Measurements from ENCODE around the gene SH3D19.

Gene SH3D19

DNA sequence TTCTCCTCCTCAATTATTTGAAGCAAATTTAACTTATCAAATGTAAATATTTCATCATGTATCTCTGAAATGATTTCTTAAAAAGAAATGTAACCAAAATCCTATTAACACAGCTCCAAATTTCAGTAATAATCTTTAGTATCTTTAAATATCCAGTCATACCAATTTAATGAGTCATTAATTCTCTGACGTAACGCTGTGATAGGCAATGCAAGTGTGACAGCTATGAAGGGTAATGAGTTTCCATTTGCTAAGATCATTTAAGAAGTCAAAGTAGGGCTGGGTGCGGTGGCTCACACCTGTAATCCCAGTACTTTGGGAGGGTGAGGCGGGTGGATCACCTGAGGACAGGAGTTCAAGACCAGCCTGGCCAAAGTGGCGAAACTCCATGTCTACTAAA lies 210.4 kb downstream of the SH3D19 start:
- Histone ChIP-seq H2AFZ (ENCODE audit: low read depth) (no peak overlapping the region), H3K27ac (no peak overlapping the region), H3K4me1 (ENCODE audit: low read depth, poor library complexity, severe bottlenecking) (no peaks in the 10 kb centered on the region), H3K36me3 (ENCODE audit: insufficient read depth) (no peaks in the 10 kb centered on the region), H3K4me3 (IDR thresholded peaks at IDR 0.05; ENCODE audit: insufficient read depth, low read depth, low read length) (no peak overlapping the region), H3K9ac (no peak overlapping the region), H4K20me1 (ENCODE audit: insufficient read depth) (no peaks in the 10 kb centered on the region), H3K4me2 (no peak overlapping the region), H3K79me2 (ENCODE audit: insufficient read depth, low read depth) (no peaks in the 10 kb centered on the region), H3K27me3 (ENCODE audit: insufficient read depth, low read depth) (no peaks in the 10 kb centered on the region)
- TF ChIP-seq, protein P1, sequence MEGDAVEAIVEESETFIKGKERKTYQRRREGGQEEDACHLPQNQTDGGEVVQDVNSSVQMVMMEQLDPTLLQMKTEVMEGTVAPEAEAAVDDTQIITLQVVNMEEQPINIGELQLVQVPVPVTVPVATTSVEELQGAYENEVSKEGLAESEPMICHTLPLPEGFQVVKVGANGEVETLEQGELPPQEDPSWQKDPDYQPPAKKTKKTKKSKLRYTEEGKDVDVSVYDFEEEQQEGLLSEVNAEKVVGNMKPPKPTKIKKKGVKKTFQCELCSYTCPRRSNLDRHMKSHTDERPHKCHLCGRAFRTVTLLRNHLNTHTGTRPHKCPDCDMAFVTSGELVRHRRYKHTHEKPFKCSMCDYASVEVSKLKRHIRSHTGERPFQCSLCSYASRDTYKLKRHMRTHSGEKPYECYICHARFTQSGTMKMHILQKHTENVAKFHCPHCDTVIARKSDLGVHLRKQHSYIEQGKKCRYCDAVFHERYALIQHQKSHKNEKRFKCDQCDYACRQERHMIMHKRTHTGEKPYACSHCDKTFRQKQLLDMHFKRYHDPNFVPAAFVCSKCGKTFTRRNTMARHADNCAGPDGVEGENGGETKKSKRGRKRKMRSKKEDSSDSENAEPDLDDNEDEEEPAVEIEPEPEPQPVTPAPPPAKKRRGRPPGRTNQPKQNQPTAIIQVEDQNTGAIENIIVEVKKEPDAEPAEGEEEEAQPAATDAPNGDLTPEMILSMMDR (conservative IDR thresholded peaks at IDR 0.05; ENCODE audit: low read depth, low read length) = no peak

DNA sequence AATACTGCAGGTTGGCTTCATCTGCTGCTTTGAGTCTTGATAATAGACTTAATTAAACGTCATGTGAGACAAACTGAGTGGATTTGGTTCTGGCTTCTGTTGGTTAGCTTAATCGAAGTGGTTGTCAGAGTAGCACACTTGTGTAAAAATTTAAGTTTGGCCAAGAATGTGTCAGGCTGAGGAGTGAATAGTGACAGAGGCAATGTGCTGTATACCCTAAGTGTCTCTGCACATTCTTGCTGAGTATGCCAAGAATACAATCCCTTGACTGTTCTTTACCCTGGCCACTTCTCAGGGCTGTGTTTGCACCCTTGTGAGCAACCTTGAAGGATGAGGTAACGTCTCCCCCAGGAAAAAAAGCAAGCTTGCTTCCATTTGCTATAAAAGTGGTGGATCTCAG lies 211.1 kb downstream of the SH3D19 start:
- Histone ChIP-seq H4K20me1 (ENCODE audit: insufficient read depth) (no peaks in the 10 kb centered on the region), H3K27me3 (ENCODE audit: insufficient read depth, low read depth) (no peaks in the 10 kb centered on the region), H3K4me1 (ENCODE audit: low read depth, poor library complexity, severe bottlenecking) (no peaks in the 10 kb centered on the region), H3K36me3 (ENCODE audit: insufficient read depth) (no peaks in the 10 kb centered on the region), H3K4me3 (IDR thresholded peaks at IDR 0.05; ENCODE audit: insufficient read depth, low read depth, low read length) (no peak overlapping the region), H3K9ac (no peak overlapping the region), H3K27ac (no peak overlapping the region), H3K79me2 (ENCODE audit: insufficient read depth, low read depth) (no peaks in the 10 kb centered on the region), H3K4me2 (no peak overlapping the region), H2AFZ (ENCODE audit: low read depth) (no peak overlapping the region)
- TF ChIP-seq, protein P1 (conservative IDR thresholded peaks at IDR 0.05; ENCODE audit: low read depth, low read length) = no peak

DNA sequence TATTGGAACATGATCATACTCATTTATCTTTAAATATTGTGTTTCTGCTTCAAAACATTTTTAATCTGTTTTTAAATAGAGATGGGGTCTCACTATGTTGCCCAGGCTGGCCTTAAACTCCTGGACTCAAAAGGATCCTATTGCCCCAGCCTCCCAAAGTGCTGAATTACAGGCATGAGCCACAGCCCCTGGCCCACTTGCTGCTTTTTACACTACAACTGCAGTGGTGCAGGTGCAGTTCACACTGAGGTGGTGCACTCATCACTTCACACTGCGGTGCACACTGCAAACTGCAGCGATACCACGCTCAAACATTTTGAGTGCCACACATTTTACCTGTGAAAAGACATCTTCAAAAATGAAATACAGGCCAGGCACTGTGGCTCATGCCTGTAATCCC lies 215.2 kb downstream of the SH3D19 start:
- H3K4me3 ChIP-seq (IDR thresholded peaks at IDR 0.05; ENCODE audit: insufficient read depth, low read depth, low read length) = no peak overlapping the region
- no peaks in the 10 kb centered on the region for H4K20me1 ChIP-seq (ENCODE audit: insufficient read depth)
- H3K9ac ChIP-seq = no peak overlapping the region
- H3K36me3 ChIP-seq (ENCODE audit: insufficient read depth) = peaks cover 12% of the 10 kb centered on the region; the same call in 1 of the 2 replicates
- H3K4me1 ChIP-seq (ENCODE audit: low read depth, poor library complexity, severe bottlenecking) = no peaks in the 10 kb centered on the region
- TF ChIP-seq, protein P1 (conservative IDR thresholded peaks at IDR 0.05; ENCODE audit: low read depth, low read length) = no peak
- H3K27ac ChIP-seq = no peak overlapping the region
- H3K27me3 ChIP-seq (ENCODE audit: insufficient read depth, low read depth) = no peaks in the 10 kb centered on the region
- no peaks in the 10 kb centered on the region for H3K79me2 ChIP-seq (ENCODE audit: insufficient read depth, low read depth)
- H3K4me2 ChIP-seq = no peak overlapping the region
- H2AFZ ChIP-seq (ENCODE audit: low read depth) = no peak overlapping the region

DNA sequence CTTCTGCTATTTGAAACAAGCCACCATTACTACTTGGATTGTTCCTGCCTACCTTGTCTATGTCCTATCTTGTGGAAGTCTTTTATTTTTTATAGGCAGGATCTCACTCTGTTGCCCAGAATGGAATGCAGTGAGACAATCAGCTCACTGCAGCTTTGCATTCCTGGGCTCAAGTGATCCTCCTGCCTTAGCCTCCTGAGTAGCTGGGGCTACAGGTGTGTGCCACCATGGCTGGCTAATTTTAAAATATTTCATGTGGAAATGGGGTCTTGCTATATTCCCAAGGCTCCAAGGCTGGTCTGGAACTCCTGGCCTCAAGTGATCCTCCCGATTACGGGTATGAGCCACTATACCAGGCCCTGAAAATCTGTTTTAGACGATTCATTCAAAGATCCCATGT lies 218.3 kb downstream of the SH3D19 start:
- Histone ChIP-seq H4K20me1 (ENCODE audit: insufficient read depth) (peaks cover 17% of the 10 kb centered on the region), H3K27ac (no peak overlapping the region), H3K4me3 (IDR thresholded peaks at IDR 0.05; ENCODE audit: insufficient read depth, low read depth, low read length) (no peak overlapping the region), H3K27me3 (ENCODE audit: insufficient read depth, low read depth) (no peaks in the 10 kb centered on the region), H3K79me2 (ENCODE audit: insufficient read depth, low read depth) (peaks cover 17% of the 10 kb centered on the region), H3K4me2 (no peak overlapping the region), H3K9ac (no peak overlapping the region), H3K4me1 (ENCODE audit: low read depth, poor library complexity, severe bottlenecking) (peaks cover 7% of the 10 kb centered on the region), H2AFZ (ENCODE audit: low read depth) (no peak overlapping the region), H3K36me3 (ENCODE audit: insufficient read depth) (peaks cover 32% of the 10 kb centered on the region; the same call in 1 of the 2 replicates)
- TF ChIP-seq, protein P1 (conservative IDR thresholded peaks at IDR 0.05; ENCODE audit: low read depth, low read length) = no peak

Data from KMS-11 (cell line).